GM18861 (cell line): ENCODE data around the gene LAMA2.

Experiments used
- ATAC-seq: cut with Tn5 transposase; IDR thresholded peaks from one replicate; pipeline ENCODE4 v1.9.1; 2021; ENCODE audit not compliant: unreplicated experiment

Gene LAMA2

GRCh38 chr6:129252377-129253071 lies 369.6 kb downstream of the LAMA2 start:
- ATAC-seq = no peak

- ATAC-seq = no peak
Observed at GRCh38 chr6:129253242-129253641, 370.3 kb downstream of the LAMA2 start.

- no peak for ATAC-seq
Observed at GRCh38 chr6:129253727-129254126, 370.8 kb downstream of the LAMA2 start.

GRCh38 chr6:129257196-129257595 lies 374.3 kb downstream of the LAMA2 start:
- no peak for ATAC-seq

GRCh38 chr6:129262661-129263060 lies 379.7 kb downstream of the LAMA2 start:
- no peak for ATAC-seq

GRCh38 chr6:129263176-129263575 lies 380.2 kb downstream of the LAMA2 start:
- no peak for ATAC-seq

- ATAC-seq = no peak
Observed at GRCh38 chr6:129264480-129265045, 381.6 kb downstream of the LAMA2 start.

- no peak for ATAC-seq
Observed at GRCh38 chr6:129267028-129267427, 384.1 kb downstream of the LAMA2 start.

- ATAC-seq = no peak
Observed at GRCh38 chr6:129269076-129269475, 386.1 kb downstream of the LAMA2 start.

GRCh38 chr6:129269891-129270290 lies 387.0 kb downstream of the LAMA2 start:
- ATAC-seq = no peak

- ATAC-seq = no peak
Observed at GRCh38 chr6:129270450-129270849, 387.5 kb downstream of the LAMA2 start.

GRCh38 chr6:129273161-129273560 lies 390.2 kb downstream of the LAMA2 start:
- ATAC-seq = no peak

GRCh38 chr6:129276461-129276860 lies 393.5 kb downstream of the LAMA2 start:
- no peak for ATAC-seq

- ATAC-seq = no peak
Observed at GRCh38 chr6:129276986-129277385, 394.0 kb downstream of the LAMA2 start.

- ATAC-seq = no peak
Observed at GRCh38 chr6:129279343-129280292, 396.7 kb downstream of the LAMA2 start.

- no peak for ATAC-seq
Observed at GRCh38 chr6:129280293-129280644, 397.3 kb downstream of the LAMA2 start.

GRCh38 chr6:129280749-129281148 lies 397.8 kb downstream of the LAMA2 start:
- no peak for ATAC-seq

- ATAC-seq = no peak
Observed at GRCh38 chr6:129281168-129281796, 398.3 kb downstream of the LAMA2 start.

GRCh38 chr6:129282019-129282418 lies 399.1 kb downstream of the LAMA2 start:
- no peak for ATAC-seq

- no peak for ATAC-seq
Observed at GRCh38 chr6:129284225-129284624, 401.3 kb downstream of the LAMA2 start.
